Measurements from ENCODE around the gene CLDN3. TPM values are rescaled to one million over a fixed set of nuclear protein-coding genes. Genes with fewer than 3 reads are reported as not detected.

The CLDN3 gene
- polyA plus RNA-seq, 2 of the 4 experiments (the other 2 are of a cell fraction) = 1.7 to 2.0 TPM

- 92% methylated on average over 41 of the region's 53 CpGs for WGBS (ENCODE audit: missing lambda C conversion rate)
- no peak overlapping the region for H3K4me3 ChIP-seq
- FAIRE-seq (no peak), ATAC-seq (no peak), DNase-seq (ENCODE audit: low read depth in 1 of 2, low spot score in 1 of 2) (no peak)
- ChIA-PET POLR2A (interaction anchor here (0.6 kb wide), 1 partner anchor 10 kb away, joined by 3 read pairs; no protein-coding TSS in a partner anchor), CTCF (no interaction called here)
- H3K9me3 ChIP-seq = no peaks in the 10 kb centered on the region
- TF ChIP-seq CHD2 (IDR thresholded peaks at IDR 0.05; ENCODE audit: low read length, partially characterized antibody) = no peak
- TF ChIP-seq USF2 (IDR thresholded peaks at IDR 0.05) = no peak
- TF ChIP-seq JUN (IDR thresholded peaks at IDR 0.05) = no peak
- TF ChIP-seq FOXS1 (CRISPR knock-in tag; IDR thresholded peaks at IDR 0.05) = no peak
- no peak for TF ChIP-seq HOXA7 (CRISPR knock-in tag; IDR thresholded peaks at IDR 0.05)
- no peak for TF ChIP-seq CEBPB (IDR thresholded peaks at IDR 0.05)
- no peak for TF ChIP-seq ZNF302 (CRISPR knock-in tag; IDR thresholded peaks at IDR 0.05)
- TF ChIP-seq ZC3H11A (IDR thresholded peaks at IDR 0.05) = no peak
- TF ChIP-seq CTCF (IDR thresholded peaks at IDR 0.05) = no peak
- TF ChIP-seq RAD21 (conservative IDR thresholded peaks at IDR 0.05 in 1 of 2, IDR thresholded peaks at IDR 0.05 in 1 of 2) = no peak
- no peak for TF ChIP-seq HDAC2 (IDR thresholded peaks at IDR 0.05)
- TF ChIP-seq HEYL (CRISPR knock-in tag; IDR thresholded peaks at IDR 0.05) = no peak
- TF ChIP-seq ESRRA (IDR thresholded peaks at IDR 0.05; ENCODE audit: borderline replicate concordance, low read length) = no peak
- no peak for TF ChIP-seq POLR2A (IDR thresholded peaks at IDR 0.05; ENCODE audit: low read length)
- H3K27ac ChIP-seq = no peak overlapping the region
- peaks cover 5% of the 10 kb centered on the region; the same call in 1 of the 3 replicates for H3K4me1 ChIP-seq
- no peak overlapping the region for H3K4me2 ChIP-seq
Observed at GRCh38 chr7:73768641-73769480, 1.2 kb downstream of the CLDN3 start.

- FAIRE-seq (no peak), DNase-seq (ENCODE audit: low read depth in 1 of 2, low spot score in 1 of 2) (no peak), ATAC-seq (no peak)
- Histone ChIP-seq H3K27ac (no peak overlapping the region), H3K9me3 (no peaks in the 10 kb centered on the region), H3K4me2 (no peak overlapping the region), H3K4me3 (no peak overlapping the region), H3K4me1 (peaks cover 12% of the 10 kb centered on the region)
- POLR2A ChIA-PET = no interaction called here
- TF ChIP-seq E2F6 (IDR thresholded peaks at IDR 0.05; ENCODE audit: borderline replicate concordance, low read depth) (no peak), TFCP2L1 (CRISPR knock-in tag; IDR thresholded peaks at IDR 0.05) (no peak), CBX2 (IDR thresholded peaks at IDR 0.05; ENCODE audit: borderline replicate concordance, low read depth) (no peak), POLR2A (IDR thresholded peaks at IDR 0.05; ENCODE audit: low read length) (no peak), JUN (IDR thresholded peaks at IDR 0.05) (no peak), ZNF302 (CRISPR knock-in tag; IDR thresholded peaks at IDR 0.05) (no peak), HDAC2 (IDR thresholded peaks at IDR 0.05) (no peak)
- CTCF ChIA-PET = interaction anchor here (0.6 to 1.1 kb wide), 2 partner anchors 11 to 59 kb away, joined by 3 read pairs; no protein-coding TSS in a partner anchor
- 85% methylated on average over 17 of the region's 17 CpGs for WGBS (ENCODE audit: missing lambda C conversion rate)
Observed at GRCh38 chr7:73766556-73767229, 3.4 kb downstream of the CLDN3 start.

- H3K9me3 ChIP-seq = no peaks in the 10 kb centered on the region
- H3K4me2 ChIP-seq = no peak overlapping the region
- WGBS (ENCODE audit: missing lambda C conversion rate) = 87% methylated on average over 1 of the region's 1 CpG
- FAIRE-seq (no peak), ATAC-seq (no peak), DNase-seq (ENCODE audit: low read depth in 1 of 2, low spot score in 1 of 2) (no peak)
- H3K27ac ChIP-seq = 0 out of 6 replicates have a peak overlapping the region, but pooled peaks of 1 of the 2 experiments have one; percentile 6
- H3K4me3 ChIP-seq = no peak overlapping the region
- ChIA-PET POLR2A (no interaction called here), CTCF (no interaction called here)
- peaks cover 10% of the 10 kb centered on the region for H3K4me1 ChIP-seq
- TF ChIP-seq ZNF302 (CRISPR knock-in tag; IDR thresholded peaks at IDR 0.05) (no peak), CEBPB (IDR thresholded peaks at IDR 0.05) (no peak), BCL3 (IDR thresholded peaks at IDR 0.05) (no peak), POLR2AphosphoS2 (conservative IDR thresholded peaks at IDR 0.05; ENCODE audit: low read length) (no peak), CHD2 (IDR thresholded peaks at IDR 0.05; ENCODE audit: low read length, partially characterized antibody) (no peak), RFX5 (IDR thresholded peaks at IDR 0.05) (no peak), HDAC2 (IDR thresholded peaks at IDR 0.05) (no peak), HES2 (IDR thresholded peaks at IDR 0.05) (no peak), HMGXB4 (CRISPR knock-in tag; IDR thresholded peaks at IDR 0.05; ENCODE audit: borderline replicate concordance) (no peak), HOXB13 (CRISPR knock-in tag; IDR thresholded peaks at IDR 0.05; ENCODE audit: low read depth) (no peak)
Observed at GRCh38 chr7:73762659-73762999, 7.4 kb downstream of the CLDN3 start.
